Peyer's patch (tissue), 4 donors: ENCODE measurements around the gene TRPV4. TPM values are rescaled to one million over a fixed set of nuclear protein-coding genes. Genes with fewer than 3 reads are reported as not detected.

Experiments
- DNase-seq, 3 donors: peaks; one replicate each; pipeline ENCODE4 v3.0.0-alpha.2; 2017 to 2019
- H3K27ac ChIP-seq, 4 donors: fragments of 200-600 bp; sonication (generic); one replicate each; pipeline ENCODE4 v1.5.1; 2016 to 2019
- H3K27me3 ChIP-seq, 2 donors: fragments of 200-600 bp; sonication (generic); one replicate each; pipeline ENCODE4 v1.5.1; 2019
- H3K36me3 ChIP-seq, 3 donors: fragments of 200-600 bp; sonication (generic); one replicate each; pipeline ENCODE4 v1.5.1; 2016 to 2019
- H3K4me1 ChIP-seq, 4 donors: fragments of 200-600 bp; sonication (generic); one replicate each; pipeline ENCODE4 v1.5.1; 2016 to 2019
- H3K4me3 ChIP-seq, 4 donors: fragments of 200-600 bp; sonication (generic); 1 replicate in 3 of 4; 2 replicates in 1 of 4; pipeline ENCODE4 v1.5.1; 2016 to 2019; ENCODE audit warnings: mild to moderate bottlenecking in 1 of 4
- H3K9me3 ChIP-seq, 4 donors: fragments of 200-600 bp; sonication (generic); one replicate each; pipeline ENCODE4 v1.5.1; 2016 to 2019; ENCODE audit warnings: mild to moderate bottlenecking in 1 of 4
- CTCF ChIP-seq, 6 experiments: fragments of 450-650 bp in 4 of 6; fragments of 200-600 bp in 2 of 6; sonication (generic) in 1 of 6; IDR thresholded peaks; one replicate each; pipeline ENCODE4 v1.5.1; 2017 to 2019; ENCODE audit warnings: antibody characterized with exemption in 6 of 6, mild to moderate bottlenecking in 3 of 6, moderate library complexity in 1 of 6
- POLR2A ChIP-seq, 2 donors: fragments of 450-650 bp; IDR thresholded peaks; one replicate each; pipeline ENCODE4 v1.5.1; 2017; ENCODE audit warnings: antibody characterized with exemption in 2 of 2, mild to moderate bottlenecking in 2 of 2, moderate library complexity in 2 of 2
- total RNA-seq, 4 donors: library from RNA; depleted of rRNA; stranded (reverse); fragments of >200 nt; gene quantifications; one replicate each; pipeline ENCODE4 v1.1.0, GENCODE V29; 2016

TRPV4 gene
- total RNA-seq, 4 donors from 2014 or later: 0.27 to 0.57 TPM; not detected in 2

- Histone ChIP-seq H3K4me1 (no peaks in the 10 kb centered on the region), H3K27ac (no peak overlapping the region), H3K4me3 (no peak overlapping the region), H3K36me3 (no peaks in the 10 kb centered on the region), H3K27me3 (no peaks in the 10 kb centered on the region), H3K9me3 (no peaks in the 10 kb centered on the region)
- no peak for DNase-seq
- TF ChIP-seq CTCF (IDR thresholded peaks at IDR 0.05) (no peak), POLR2A (IDR thresholded peaks at IDR 0.05) (no peak)
These were observed 69.1 kb downstream of the TRPV4 start for GRCh38 chr12:109764123-109764522.

- TF ChIP-seq CTCF (IDR thresholded peaks at IDR 0.05) (no peak), POLR2A (IDR thresholded peaks at IDR 0.05) (no peak)
- H3K9me3 ChIP-seq: no peaks in the 10 kb centered on the region
- no peaks in the 10 kb centered on the region for H3K27me3 ChIP-seq
- peak overlapping the region in 1 of 4 donors; percentile 78 for H3K27ac ChIP-seq
- H3K4me1 ChIP-seq: no peaks in the 10 kb centered on the region
- H3K4me3 ChIP-seq: no peak overlapping the region
- no peaks in the 10 kb centered on the region for H3K36me3 ChIP-seq
- DNase-seq: peak in 2 of 3 donors; percentile 22 to 75
These were observed 69.9 kb downstream of the TRPV4 start for GRCh38 chr12:109763201-109763841.

GRCh38 chr12:109762673-109763191 lies 70.5 kb downstream of the TRPV4 start:
- peak in 1 of 3 donors; percentile 49 for DNase-seq

GRCh38 chr12:109762071-109762672 lies 71.0 kb downstream of the TRPV4 start:
- no peaks in the 10 kb centered on the region for H3K4me1 ChIP-seq
- H3K27ac ChIP-seq: no peak overlapping the region
- TF ChIP-seq CTCF (IDR thresholded peaks at IDR 0.05) (no peak), POLR2A (IDR thresholded peaks at IDR 0.05) (no peak)
- H3K36me3 ChIP-seq: no peaks in the 10 kb centered on the region
- no peaks in the 10 kb centered on the region for H3K27me3 ChIP-seq
- peak in 2 of 3 donors; percentile 22 to 23 for DNase-seq
- no peak overlapping the region for H3K4me3 ChIP-seq
- H3K9me3 ChIP-seq: no peaks in the 10 kb centered on the region

More at GRCh38 chr12:109762673-109763191, 70.5 kb downstream of the TRPV4 start:
- H3K4me3 ChIP-seq: no peak overlapping the region
- no peaks in the 10 kb centered on the region for H3K4me1 ChIP-seq
- H3K36me3 ChIP-seq: no peaks in the 10 kb centered on the region
- H3K9me3 ChIP-seq: no peaks in the 10 kb centered on the region
- peak overlapping the region in 1 of 4 donors; percentile 78 for H3K27ac ChIP-seq
- no peak for TF ChIP-seq POLR2A (IDR thresholded peaks at IDR 0.05)
- TF ChIP-seq CTCF (IDR thresholded peaks at IDR 0.05): no peak
- H3K27me3 ChIP-seq: no peaks in the 10 kb centered on the region

GRCh38 chr12:109760930-109761921 lies 72.0 kb downstream of the TRPV4 start:
- TF ChIP-seq POLR2A (IDR thresholded peaks at IDR 0.05): no peak
- no peak for TF ChIP-seq CTCF (IDR thresholded peaks at IDR 0.05)
- no peaks in the 10 kb centered on the region for H3K27me3 ChIP-seq
- H3K27ac ChIP-seq: no peak overlapping the region
- H3K4me1 ChIP-seq: no peaks in the 10 kb centered on the region
- peak in 2 of 3 donors; percentile 27 to 40 for DNase-seq
- H3K9me3 ChIP-seq: peaks cover 0 to 7% (median 0%) of the 10 kb centered on the region in 4 donors
- no peak overlapping the region for H3K4me3 ChIP-seq
- H3K36me3 ChIP-seq: no peaks in the 10 kb centered on the region
